Trophoblast cell (in vitro differentiated cells and primary cell): ENCODE measurements around the gene NOS2.
A peak's percentile ranks its signal among the peaks of the same experiment; 100 is the strongest.

Experiments
- DNase-seq, 2 donors: peaks; one replicate each; pipeline ENCODE4 v3.0.0-alpha.2; 2016
- H2AFZ ChIP-seq: 2 replicates; pipeline ENCODE4 v1.6.1; 2013; ENCODE audit warnings: low read length, moderate library complexity, mild to moderate bottlenecking; ENCODE audit not compliant: insufficient read depth, poor library complexity
- H2AK5ac ChIP-seq: 2 replicates; pipeline ENCODE4 v1.6.1; 2013; ENCODE audit warnings: mild to moderate bottlenecking, low read length
- H2BK120ac ChIP-seq: 2 replicates; pipeline ENCODE4 v1.6.1; 2013; ENCODE audit warnings: low read length, mild to moderate bottlenecking, moderate library complexity; ENCODE audit not compliant: insufficient read depth, poor library complexity
- H2BK12ac ChIP-seq: 2 replicates; pipeline ENCODE4 v1.6.1; 2013; ENCODE audit warnings: mild to moderate bottlenecking, low read length, moderate library complexity
- H2BK5ac ChIP-seq: 2 replicates; pipeline ENCODE4 v1.6.1; 2013; ENCODE audit warnings: low read length, low read depth, moderate library complexity, mild to moderate bottlenecking; ENCODE audit not compliant: poor library complexity
- H3K14ac ChIP-seq: 2 replicates; pipeline ENCODE4 v1.6.1; 2013; ENCODE audit warnings: mild to moderate bottlenecking, low read length
- H3K18ac ChIP-seq: 2 replicates; pipeline ENCODE4 v1.6.1; 2013; ENCODE audit warnings: mild to moderate bottlenecking, low read length
- H3K23ac ChIP-seq: 2 replicates; pipeline ENCODE4 v1.6.1; 2013; ENCODE audit warnings: low read length
- H3K27ac ChIP-seq: 2 replicates; pipeline ENCODE4 v1.5.1; 2013; ENCODE audit warnings: low read depth, mild to moderate bottlenecking, inconsistent platforms, low read length, moderate library complexity
- H3K27me3 ChIP-seq: 2 replicates; pipeline ENCODE4 v1.6.1; 2013; ENCODE audit warnings: inconsistent platforms, mild to moderate bottlenecking, low read length, moderate library complexity; ENCODE audit not compliant: insufficient read depth
- H3K36me3 ChIP-seq, 2 experiments: 1 replicate in 1 of 2; 2 replicates in 1 of 2; pipeline ENCODE4 v1.6.1; 2013; ENCODE audit warnings: low read length in 2 of 2, mild to moderate bottlenecking in 2 of 2, moderate library complexity in 1 of 2; ENCODE audit not compliant: insufficient read depth in 2 of 2, control insufficient read depth in 1 of 2
- H3K4ac ChIP-seq: 2 replicates; pipeline ENCODE4 v1.6.1; 2013; ENCODE audit warnings: low read depth, mild to moderate bottlenecking, low read length, moderate library complexity
- H3K4me1 ChIP-seq, 2 experiments: 1 replicate in 1 of 2; 2 replicates in 1 of 2; pipeline ENCODE4 v1.6.1; 2013; ENCODE audit warnings: low read length in 2 of 2, mild to moderate bottlenecking in 2 of 2, moderate library complexity in 1 of 2; ENCODE audit not compliant: insufficient read depth in 2 of 2, control insufficient read depth in 1 of 2
- H3K4me2 ChIP-seq: 2 replicates; pipeline ENCODE4 v1.6.1; 2013; ENCODE audit warnings: inconsistent platforms, mild to moderate bottlenecking, low read length, moderate library complexity
- H3K4me3 ChIP-seq: 2 replicates; pipeline ENCODE4 v1.5.1; 2013; ENCODE audit warnings: mild to moderate bottlenecking, low read depth, low read length, inconsistent platforms
- H3K79me1 ChIP-seq: one replicate; pipeline ENCODE4 v1.6.1; 2013; ENCODE audit warnings: low read length
- H3K79me2 ChIP-seq: 2 replicates; pipeline ENCODE4 v1.6.1; 2013; ENCODE audit warnings: low read length, mild to moderate bottlenecking; ENCODE audit not compliant: control insufficient read depth, insufficient read depth, poor library complexity
- H3K9ac ChIP-seq: 2 replicates; pipeline ENCODE4 v1.6.1; 2013; ENCODE audit warnings: mild to moderate bottlenecking, low read length
- H3K9me3 ChIP-seq: 2 replicates; pipeline ENCODE4 v1.6.1; 2013; ENCODE audit warnings: low read depth, mild to moderate bottlenecking, control low read depth, inconsistent platforms, low read length; ENCODE audit not compliant: insufficient read depth
- H4K12ac ChIP-seq: 2 replicates; pipeline ENCODE4 v1.6.1; 2013; ENCODE audit warnings: low read depth, mild to moderate bottlenecking, low read length, moderate library complexity
- H4K8ac ChIP-seq: 2 replicates; pipeline ENCODE4 v1.6.1; 2013; ENCODE audit warnings: low read depth, mild to moderate bottlenecking, low read length, moderate library complexity
- H4K91ac ChIP-seq: one replicate; pipeline ENCODE4 v1.6.1; 2013; ENCODE audit warnings: low read depth, mild to moderate bottlenecking, low read length, moderate library complexity
- WGBS: extraction: QIAGEN DNeasy Blood & Tissue Kit; methylation state at CpG from one replicate; pipeline ENCODE4 v1.1.7; 2013; ENCODE audit warnings: missing lambda C conversion rate; ENCODE audit not compliant: insufficient read length, insufficient coverage; ENCODE audit errors: extremely low coverage; 5-methylcytosine and 5-hydroxymethylcytosine counted together

The NOS2 gene

DNA sequence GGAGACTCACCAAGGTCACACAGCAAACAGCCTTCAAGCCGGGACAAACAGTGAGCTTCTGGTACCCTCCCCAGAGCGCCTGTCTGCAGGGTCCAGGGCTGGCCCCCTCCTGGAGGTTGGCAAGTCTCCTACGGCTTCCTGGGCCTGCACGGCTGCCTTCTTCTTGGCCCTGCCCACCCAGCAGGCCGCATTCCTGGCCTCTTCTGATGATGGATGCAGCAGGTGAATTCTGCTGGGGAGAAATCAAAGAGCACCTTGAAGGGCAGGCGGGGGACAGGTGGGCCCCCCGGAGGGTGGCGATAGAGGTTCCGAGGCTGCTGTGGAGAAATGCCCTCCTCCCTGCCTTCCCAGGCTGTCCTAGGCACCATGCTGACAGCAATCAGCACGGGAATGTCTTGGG is 3.8 kb upstream of the NOS2 start:
- no peak overlapping the region for H3K23ac ChIP-seq
- no peaks in the 10 kb centered on the region for H3K27me3 ChIP-seq
- WGBS: no CpG with 5 or more reads among the region's 10 CpGs
- peak overlapping the region; percentile 2 for H2BK120ac ChIP-seq
- no peak for DNase-seq
- no peak overlapping the region for H3K14ac ChIP-seq
- H3K27ac ChIP-seq: no peak overlapping the region
- H4K91ac ChIP-seq: peak overlapping the region; percentile 50
- no peak overlapping the region for H2BK12ac ChIP-seq
- H3K79me1 ChIP-seq: peaks cover 6% of the 10 kb centered on the region
- no peak overlapping the region for H4K8ac ChIP-seq
- H2AK5ac ChIP-seq: no peak overlapping the region
- no peaks in the 10 kb centered on the region for H3K9me3 ChIP-seq
- no peak overlapping the region for H3K4me3 ChIP-seq
- no peak overlapping the region for H2BK5ac ChIP-seq
- H3K9ac ChIP-seq: no peak overlapping the region
- no peak overlapping the region for H3K4me2 ChIP-seq
- no peaks in the 10 kb centered on the region for H3K4me1 ChIP-seq
- H3K36me3 ChIP-seq: no peaks in the 10 kb centered on the region
- H3K4ac ChIP-seq: no peak overlapping the region
- H2AFZ ChIP-seq: no peak overlapping the region
- no peak overlapping the region for H4K12ac ChIP-seq
- no peak overlapping the region for H3K18ac ChIP-seq
- no peaks in the 10 kb centered on the region for H3K79me2 ChIP-seq

DNA sequence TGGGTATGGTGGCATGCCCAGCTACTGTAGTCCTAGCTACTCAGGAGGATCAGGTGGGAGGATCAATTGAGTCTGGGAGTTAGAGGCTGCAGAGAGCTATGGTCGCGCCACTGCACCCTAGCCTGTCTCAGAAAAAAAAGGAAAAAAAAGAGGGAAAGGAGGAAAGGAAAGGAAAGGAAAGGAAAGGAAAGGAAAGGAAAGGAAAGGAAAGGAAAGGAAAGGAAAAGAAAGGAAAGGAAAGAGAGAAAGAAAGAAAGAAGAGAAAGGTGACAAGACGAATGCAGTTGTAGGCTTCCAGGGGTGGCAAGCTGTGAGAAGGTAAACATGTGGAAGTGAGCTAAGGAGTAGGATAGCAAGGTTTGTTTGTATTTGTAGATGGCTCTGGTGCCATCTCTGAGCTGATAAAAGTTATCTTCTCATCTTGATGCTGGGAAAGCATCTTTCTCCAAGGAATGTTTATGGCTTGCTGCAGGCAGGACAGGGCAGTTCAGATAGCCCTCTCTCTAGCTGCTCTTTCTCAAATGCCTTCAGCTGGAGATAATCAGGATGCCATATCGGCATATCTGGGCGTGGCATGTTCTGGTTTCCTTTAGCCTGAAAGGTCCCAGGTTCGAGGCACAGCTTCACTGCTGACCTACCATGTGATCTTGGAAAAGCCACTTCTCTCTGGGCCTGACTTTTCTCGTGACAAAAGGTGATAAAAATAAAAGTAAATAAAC is 2.8 kb upstream of the NOS2 start:
- Histone ChIP-seq H3K4me2 (no peak overlapping the region), H3K79me1 (peaks cover 6% of the 10 kb centered on the region), H3K4me1 (no peaks in the 10 kb centered on the region), H3K9me3 (no peaks in the 10 kb centered on the region), H3K23ac (no peak overlapping the region), H3K4me3 (no peak overlapping the region), H3K18ac (no peak overlapping the region), H2BK12ac (no peak overlapping the region), H4K91ac (no peak overlapping the region), H3K27me3 (no peaks in the 10 kb centered on the region), H3K27ac (no peak overlapping the region), H2BK120ac (no peak overlapping the region), H3K36me3 (no peaks in the 10 kb centered on the region), H3K79me2 (no peaks in the 10 kb centered on the region), H2AFZ (no peak overlapping the region), H2BK5ac (no peak overlapping the region), H4K12ac (no peak overlapping the region), H3K4ac (no peak overlapping the region), H3K9ac (no peak overlapping the region), H2AK5ac (no peak overlapping the region), H4K8ac (no peak overlapping the region), H3K14ac (no peak overlapping the region)
- no CpG with 5 or more reads among the region's 7 CpGs for WGBS
- peak; percentile 26 to 66 for DNase-seq

DNA sequence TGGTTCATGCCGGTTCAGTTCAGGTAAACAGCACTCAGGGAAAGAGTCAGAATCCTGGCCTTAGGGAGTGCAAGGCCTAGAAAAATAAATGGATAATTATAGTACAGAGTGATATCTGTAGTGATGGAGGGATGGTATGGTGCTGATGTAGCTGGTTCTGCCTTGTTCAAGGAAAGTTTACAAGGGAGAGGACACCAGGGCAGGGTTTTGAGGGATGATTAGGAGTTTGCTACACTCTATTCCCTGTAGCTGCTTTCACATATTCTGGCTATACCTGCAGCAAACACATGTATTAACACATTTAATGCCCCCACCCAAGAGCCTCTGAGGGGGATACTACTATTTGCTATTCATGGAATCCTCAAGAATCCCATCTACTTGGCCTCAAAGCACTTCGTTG is 1.7 kb upstream of the NOS2 start:
- Histone ChIP-seq H4K91ac (no peak overlapping the region), H3K4me2 (no peak overlapping the region), H3K4me3 (no peak overlapping the region), H3K18ac (no peak overlapping the region), H2BK5ac (no peak overlapping the region), H3K27ac (no peak overlapping the region), H2AFZ (no peak overlapping the region), H2AK5ac (no peak overlapping the region), H3K79me2 (no peaks in the 10 kb centered on the region), H3K14ac (no peak overlapping the region), H4K8ac (no peak overlapping the region), H3K27me3 (no peaks in the 10 kb centered on the region), H3K4me1 (no peaks in the 10 kb centered on the region), H3K23ac (no peak overlapping the region), H3K9me3 (no peaks in the 10 kb centered on the region), H2BK12ac (no peak overlapping the region), H3K4ac (no peak overlapping the region), H2BK120ac (no peak overlapping the region), H3K79me1 (peaks cover 4% of the 10 kb centered on the region), H3K9ac (no peak overlapping the region), H4K12ac (no peak overlapping the region), H3K36me3 (no peaks in the 10 kb centered on the region)
- WGBS: no CpG with 5 or more reads among the region's 2 CpGs
- DNase-seq: no peak

DNA sequence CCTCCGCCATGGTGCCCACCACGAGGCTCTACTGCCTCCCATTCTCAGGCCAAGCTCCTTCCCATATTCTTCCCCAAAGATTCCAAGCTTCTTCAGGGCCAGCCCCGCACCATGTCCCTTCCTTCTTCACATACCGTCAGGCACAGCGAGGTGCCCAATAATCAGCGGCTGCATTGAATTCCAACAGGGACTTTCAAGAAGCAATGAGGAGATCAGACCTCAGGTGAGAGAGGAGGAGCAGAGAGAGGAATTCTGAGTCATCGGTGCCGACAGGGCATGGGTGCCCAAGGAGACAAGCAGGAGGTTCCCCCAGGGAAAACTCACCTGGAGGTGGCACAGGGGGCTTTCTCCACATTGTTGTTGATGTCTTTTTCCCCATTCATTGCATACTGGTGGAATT is 2.0 kb downstream of the NOS2 start:
- H3K9me3 ChIP-seq: no peaks in the 10 kb centered on the region
- H2BK5ac ChIP-seq: no peak overlapping the region
- H3K79me1 ChIP-seq: no peaks in the 10 kb centered on the region
- no peaks in the 10 kb centered on the region for H3K79me2 ChIP-seq
- no peak overlapping the region for H3K14ac ChIP-seq
- no peak overlapping the region for H4K91ac ChIP-seq
- H2AK5ac ChIP-seq: no peak overlapping the region
- no peak overlapping the region for H3K9ac ChIP-seq
- H2AFZ ChIP-seq: no peak overlapping the region
- peaks cover 4 to 5% of the 10 kb centered on the region in 2 experiments for H3K4me1 ChIP-seq
- H3K4me3 ChIP-seq: no peak overlapping the region
- no peak overlapping the region for H3K4ac ChIP-seq
- H3K23ac ChIP-seq: no peak overlapping the region
- H3K36me3 ChIP-seq: no peaks in the 10 kb centered on the region
- H4K12ac ChIP-seq: no peak overlapping the region
- H3K27me3 ChIP-seq: peaks cover 7% of the 10 kb centered on the region
- WGBS: no CpG with 5 or more reads among the region's 8 CpGs
- no peak overlapping the region for H2BK12ac ChIP-seq
- H3K4me2 ChIP-seq: no peak overlapping the region
- H3K27ac ChIP-seq: no peak overlapping the region
- H2BK120ac ChIP-seq: no peak overlapping the region
- H4K8ac ChIP-seq: no peak overlapping the region
- H3K18ac ChIP-seq: no peak overlapping the region
- no peak for DNase-seq
